HPDE6-E6E7 (cell line): ENCODE measurements around the gene LANCL3.

Experiments used
- DNase-seq: peaks from one replicate; pipeline ENCODE4 v3.0.0; 2011; ENCODE audit warnings: missing footprints; ENCODE audit errors: extremely low spot score

LANCL3 gene

DNA sequence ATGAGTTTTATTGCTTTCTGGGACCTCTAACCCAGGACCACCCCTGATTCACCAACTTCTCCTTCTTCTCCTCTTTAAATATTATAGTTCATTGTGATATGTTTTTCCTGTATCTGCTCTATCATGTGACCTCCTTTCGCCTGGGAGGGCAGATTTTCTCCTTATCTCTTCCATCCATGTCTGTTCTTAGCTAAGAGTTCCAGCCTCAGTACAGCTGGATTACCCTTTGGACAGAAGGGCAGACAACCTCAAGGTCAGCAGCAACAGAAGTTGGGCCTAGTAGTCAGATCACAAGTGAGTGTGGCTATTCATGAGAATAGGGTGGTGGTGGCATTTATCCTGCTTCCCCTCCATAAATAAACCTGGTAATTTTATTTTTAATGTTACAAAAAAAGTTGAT lies 108.4 kb downstream of the LANCL3 start:
- DNase-seq = no peak

DNA sequence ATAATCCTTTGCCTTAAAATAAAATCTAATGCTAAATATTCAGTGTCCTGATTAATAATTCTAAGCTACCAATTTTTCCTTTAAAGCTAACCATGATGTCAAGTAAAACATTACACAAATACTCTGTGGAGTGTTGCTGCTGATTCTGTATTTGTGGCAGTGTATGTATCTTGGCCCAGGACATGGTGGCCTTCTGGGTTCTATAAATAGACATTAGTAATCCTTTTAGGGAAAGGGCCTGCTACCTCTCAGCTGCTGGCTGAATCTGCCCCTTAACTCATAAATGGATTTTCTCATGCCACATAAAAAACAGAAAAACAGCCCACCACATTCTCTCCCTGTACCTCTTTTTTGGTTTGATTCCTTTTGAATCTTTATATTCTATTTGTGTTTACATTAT lies 113.0 kb downstream of the LANCL3 start:
- no peak for DNase-seq

DNA sequence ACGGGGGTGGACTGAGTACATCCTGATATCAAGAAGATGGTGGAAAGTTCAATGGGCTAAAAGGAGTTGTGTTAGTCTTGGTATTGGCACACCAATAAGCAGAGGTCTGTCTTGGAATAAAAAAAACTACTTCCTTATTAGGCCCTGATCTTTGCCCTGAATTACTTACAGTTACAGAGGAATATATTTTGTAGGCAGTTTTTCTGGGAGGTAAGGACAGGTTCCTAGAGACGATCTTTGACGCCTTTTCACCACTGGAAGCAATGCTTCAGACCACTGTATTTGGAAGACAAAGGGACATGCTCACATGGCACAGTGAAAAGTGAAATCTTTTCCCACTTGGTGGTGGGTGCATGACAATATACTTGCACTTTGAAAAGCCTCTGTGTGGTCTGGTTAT lies 113.5 kb downstream of the LANCL3 start:
- no peak for DNase-seq

DNA sequence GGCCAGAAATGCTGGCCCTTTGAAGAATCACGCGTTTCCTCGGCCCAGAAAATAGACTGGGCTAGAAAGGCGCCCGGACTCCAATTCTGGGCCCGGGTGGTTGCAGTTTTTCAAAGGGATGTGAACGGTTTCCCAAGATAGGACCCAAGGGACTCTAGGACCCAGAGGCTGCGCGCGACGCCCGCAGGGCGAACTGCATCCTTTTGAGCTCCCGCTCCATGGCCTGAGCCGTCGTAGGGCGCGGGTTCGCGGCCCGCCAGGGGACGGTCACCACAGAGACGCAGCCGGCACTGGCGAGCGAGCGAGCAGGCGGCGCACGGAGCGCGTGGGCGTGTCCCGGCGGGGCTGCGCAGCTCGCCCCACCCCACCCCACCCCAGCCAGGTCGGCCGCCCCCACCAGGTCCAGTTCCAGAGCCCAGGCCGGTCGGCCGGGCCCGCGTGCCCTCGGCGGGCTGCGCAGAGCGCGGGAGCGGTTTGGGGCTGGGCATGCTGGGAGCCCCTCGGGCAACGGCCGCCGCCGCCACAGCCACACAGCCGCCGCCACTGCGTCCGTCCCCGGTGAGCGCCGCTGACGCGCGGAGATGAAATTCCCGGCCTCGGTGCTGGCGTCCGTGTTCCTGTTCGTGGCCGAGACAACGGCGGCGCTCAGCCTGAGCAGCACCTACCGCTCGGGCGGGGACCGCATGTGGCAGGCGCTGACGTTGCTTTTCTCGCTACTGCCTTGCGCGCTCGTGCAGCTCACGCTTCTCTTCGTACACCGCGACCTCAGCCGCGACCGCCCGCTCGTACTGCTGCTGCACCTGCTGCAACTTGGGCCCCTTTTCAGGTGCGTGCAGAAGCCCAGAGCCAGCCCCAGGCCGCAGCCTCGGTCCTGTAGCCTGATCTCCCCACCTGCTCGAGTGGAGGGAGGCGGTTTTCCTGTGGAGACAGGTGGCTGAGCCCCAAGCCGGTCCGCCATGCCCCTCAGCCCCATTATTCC lies 114.2 kb downstream of the LANCL3 start, which contains the start of gene XK:
Gene XK (plus strand): TSS at position 411 of the 979 bp plus-strand sequence. CDS start 171 bp downstream, at position 582.
- DNase-seq = peak; percentile 4

DNA sequence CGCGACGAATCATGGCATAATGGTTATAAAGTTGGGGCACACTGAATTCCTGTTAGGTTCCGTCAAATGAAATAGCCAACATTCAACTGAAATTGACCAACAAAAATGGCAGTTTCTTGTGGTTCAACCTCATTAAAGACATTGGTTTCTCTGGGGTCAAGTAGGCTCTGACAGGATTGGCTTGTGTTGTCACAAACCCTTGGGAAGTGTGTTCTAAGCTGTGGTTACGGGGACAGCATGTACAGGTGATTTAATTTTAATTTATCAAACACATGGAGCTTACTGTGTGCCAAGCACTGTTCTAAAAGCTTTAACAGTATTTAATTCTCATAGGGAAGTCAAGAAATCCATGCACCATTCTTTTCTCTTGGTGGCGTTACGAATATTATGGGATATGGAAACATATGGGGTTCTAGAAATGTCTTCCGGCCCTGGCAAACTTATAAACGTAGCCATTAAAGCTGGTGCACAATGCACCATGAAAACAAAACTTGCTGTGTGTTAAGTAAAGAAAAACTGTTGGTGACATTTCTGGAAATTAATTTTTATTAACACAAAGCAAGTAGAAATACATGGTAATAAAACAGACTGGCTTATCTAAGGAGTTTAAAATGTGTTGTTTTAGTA lies 115.0 kb downstream of the LANCL3 start:
- no peak for DNase-seq

DNA sequence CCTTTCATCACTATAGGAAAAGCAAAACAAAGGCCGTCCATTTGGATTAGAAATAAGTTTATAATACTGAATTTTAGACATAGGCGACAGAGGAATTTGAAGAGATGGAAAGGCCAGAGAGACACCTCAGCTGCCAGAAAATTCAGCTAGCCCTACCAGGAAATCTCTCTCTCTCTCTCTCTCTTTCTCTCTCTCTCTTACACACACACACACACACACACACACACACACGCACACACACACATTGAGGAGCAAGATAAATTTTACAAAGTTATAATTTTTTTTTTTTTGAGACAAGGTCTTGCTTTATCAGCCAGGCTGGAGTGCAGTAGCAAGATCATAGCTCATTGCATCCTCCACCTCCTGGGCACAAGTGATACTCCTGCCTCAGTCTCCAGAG lies 115.5 kb downstream of the LANCL3 start:
- no peak for DNase-seq

DNA sequence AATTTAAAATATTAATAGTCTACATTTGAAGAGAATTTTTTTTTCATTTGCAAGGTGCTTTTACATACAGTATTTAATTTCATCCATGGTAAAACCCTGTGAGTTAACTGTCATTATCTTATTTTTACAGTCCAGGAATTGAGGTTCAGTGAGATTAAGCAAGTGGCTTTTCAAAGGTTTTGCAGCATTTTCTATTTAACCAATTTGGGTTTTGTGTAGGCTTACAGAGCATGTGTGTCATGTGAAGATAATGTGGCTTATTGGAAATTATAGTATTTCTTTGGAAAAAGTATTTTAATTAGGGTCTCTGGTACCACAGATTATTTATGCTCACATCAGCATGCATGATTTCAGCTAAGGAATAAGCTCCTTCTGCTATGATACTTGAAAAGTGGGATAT lies 118.7 kb downstream of the LANCL3 start:
- no peak for DNase-seq

DNA sequence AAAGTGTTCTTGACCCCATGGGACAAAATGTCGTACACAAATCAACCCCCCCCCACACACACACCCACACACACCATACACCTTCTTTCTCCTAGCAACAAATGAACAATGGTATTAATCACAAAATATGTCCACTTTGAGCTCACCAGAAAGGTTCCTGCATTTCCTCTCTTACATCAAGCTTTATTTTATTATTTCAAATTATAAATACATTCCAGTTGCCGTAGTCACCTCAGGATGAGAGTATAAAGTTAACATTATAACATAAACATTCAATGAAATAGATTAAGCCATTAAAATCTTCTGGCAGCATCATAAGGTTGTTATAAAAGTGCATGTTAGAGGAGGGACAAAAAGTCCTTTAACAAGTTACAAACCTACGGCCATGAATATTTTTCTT lies 121.5 kb downstream of the LANCL3 start:
- DNase-seq = no peak

DNA sequence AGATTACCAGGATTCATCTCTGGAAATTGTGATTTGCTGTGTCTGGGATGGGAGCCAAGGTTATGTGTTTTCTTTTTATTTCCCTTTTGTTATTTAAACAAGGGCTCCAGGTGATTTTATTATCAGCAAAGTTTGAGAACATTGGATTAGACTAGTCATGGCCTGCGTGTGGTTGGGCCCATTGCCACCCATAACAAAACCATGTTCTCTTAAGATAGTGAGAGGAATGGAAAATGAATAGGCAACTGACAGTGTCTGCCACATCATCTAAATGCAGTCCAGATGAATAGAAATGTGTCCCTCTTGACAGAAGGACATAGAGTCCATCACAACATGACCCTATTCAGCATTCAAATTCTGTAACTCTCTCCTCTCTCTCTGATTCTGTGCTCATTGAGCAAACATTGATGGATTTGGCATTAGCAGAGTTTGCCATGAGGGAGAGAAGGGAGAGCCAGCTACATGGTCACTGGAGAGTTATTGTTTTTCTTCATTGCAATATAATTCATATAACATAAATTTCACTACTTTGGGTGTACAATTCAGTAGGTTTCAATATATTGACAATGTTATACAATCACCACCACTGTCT lies 125.8 kb downstream of the LANCL3 start:
- DNase-seq = no peak

DNA sequence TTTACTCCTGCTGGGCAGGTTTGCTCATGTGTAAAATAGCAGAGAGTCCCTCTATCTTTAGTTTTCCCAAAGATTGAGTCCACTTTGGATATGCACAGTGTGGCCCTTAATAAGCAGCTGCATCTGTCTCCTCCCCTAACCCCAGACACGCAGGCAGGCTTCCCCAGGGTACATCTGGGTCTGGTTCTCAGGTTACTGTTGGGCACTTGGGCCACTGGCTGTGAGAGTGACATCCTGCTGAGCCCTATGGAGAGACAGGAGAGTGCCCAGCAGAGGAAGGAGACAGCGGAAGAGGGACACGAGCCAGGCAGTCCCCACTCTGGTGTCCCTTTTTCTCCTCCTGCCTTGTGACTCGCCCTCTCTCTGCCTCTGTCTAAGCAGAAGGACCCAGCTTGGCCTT lies 130.1 kb downstream of the LANCL3 start:
- no peak for DNase-seq

DNA sequence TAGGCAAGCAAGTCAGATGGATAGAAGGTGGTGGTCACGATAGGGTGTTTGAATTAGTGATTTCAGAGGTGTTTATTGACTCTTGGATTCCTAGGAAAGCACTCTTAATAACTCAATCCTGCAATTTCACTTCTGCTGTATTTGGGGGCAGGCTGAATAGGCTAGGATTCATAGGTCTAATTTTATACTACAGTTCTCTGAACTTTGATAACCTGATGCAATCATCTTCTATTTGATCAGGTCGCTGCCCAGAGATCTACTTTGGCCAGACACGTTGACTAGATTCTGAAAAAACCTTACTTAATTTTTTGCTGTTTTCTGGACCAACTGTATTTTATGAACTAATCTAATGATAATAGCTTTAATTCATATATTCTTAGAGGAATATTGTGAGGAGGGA lies 140.5 kb downstream of the LANCL3 start:
- DNase-seq = no peak

DNA sequence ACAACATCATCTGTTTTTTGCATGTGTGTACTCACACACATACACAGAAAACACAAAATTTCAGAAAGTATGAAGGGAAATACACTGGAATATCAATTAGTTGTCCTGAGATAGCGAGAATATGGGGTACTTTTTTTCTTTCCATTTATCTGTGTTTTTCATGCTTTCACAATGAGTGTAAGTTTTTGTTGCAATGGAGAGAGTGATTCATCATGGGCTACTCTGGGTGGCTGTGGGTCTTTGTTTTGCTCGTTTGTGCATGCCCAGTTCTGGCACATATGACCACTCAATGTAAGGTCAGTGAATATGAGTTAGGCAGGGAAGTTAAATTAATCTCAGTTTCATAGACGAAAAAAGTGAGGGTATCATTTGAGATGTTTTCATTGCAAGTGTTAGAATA lies 141.0 kb downstream of the LANCL3 start:
- DNase-seq = peak; percentile 21

DNA sequence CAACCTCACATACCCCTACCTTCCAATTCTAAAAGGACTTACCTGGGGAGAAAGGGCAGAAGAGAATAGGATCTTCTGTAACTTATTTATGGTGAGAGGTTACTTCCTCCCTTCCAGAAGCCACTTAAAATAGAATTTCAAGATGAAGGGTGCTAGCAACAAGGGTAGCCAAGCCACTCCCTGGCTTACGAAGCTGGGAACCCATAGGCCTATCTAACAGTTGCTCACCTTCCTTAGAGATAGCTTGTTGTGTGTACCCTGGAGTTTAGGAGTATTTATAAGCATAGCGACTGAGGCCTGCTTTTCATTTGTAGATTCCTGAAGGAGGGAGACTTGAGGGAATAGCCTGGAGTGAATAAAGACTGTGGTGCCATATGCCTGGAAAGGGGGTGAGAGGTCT lies 143.0 kb downstream of the LANCL3 start:
- DNase-seq = no peak

DNA sequence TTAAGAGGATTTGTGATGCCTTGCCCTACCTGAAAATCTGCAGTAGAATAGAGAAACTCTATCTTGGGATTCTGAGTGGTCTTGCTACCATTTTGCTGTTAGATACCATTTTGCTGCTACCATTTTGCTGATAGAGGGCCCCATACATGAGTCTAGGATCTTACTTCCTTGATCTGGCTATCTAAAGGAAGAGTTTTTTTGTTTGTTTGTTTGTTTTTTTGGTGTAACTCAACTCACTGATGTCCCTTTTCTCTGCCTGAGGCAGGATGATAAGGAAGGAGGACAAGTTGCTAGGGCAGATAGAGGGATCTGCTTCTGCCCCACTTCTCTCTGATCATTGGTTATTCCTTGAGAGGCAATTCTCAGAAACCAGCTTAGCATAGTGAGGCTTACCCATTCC lies 145.1 kb downstream of the LANCL3 start:
- no peak for DNase-seq

DNA sequence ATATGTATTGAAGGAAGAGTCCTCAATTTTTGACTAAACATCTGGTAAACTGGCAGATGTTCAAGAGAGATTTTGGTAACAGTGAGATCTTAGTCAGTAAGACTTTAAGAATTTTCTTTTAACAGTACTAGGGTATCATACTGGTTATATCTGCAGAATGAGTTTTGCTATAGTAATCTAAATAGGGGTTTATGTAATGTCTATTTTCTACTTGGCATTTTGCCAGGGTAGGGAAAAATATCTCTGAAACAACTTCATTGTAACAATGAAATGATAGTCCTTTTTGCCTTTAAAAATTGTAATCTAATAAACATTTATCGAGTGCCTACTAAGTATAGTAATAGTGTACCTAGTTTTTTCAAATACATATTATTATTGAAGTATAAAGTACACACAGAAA lies 146.2 kb downstream of the LANCL3 start:
- no peak for DNase-seq

DNA sequence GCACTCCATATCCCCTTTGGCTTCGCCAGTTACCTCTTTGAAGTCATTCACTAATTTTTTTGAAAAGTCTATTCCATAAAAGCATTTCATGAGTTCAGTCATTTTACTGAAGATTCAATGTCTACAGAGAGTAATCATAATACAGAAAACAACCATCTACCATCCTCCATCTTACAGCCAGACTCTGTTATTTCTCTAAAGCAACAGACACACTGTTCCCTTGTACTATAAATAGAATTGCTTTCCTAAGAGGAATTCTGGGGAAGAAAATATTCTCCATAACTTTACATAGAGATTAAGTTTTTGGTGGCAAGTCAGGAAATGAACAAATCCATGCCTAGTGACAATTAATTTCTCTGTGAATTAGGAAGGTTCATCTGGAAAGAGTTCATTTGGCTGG lies 151.1 kb downstream of the LANCL3 start:
- no peak for DNase-seq

DNA sequence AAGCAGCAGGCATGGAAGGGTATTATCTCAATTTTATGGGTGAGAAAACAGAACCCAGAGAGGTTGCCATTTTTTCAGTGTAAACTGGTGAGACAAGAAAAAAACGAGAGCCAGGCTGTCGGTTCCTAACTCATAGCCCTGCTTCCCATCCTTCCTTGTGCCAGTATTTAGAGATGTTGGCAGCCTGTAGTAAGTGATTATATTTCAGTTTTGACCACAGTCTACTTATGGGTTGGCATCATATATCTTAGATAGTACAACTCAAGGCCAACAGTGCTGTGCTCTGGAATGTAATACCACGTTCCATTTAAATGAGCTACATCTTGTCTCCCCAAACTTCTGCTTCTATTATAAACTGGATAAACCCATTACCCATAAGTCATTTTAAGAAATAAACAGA lies 154.9 kb downstream of the LANCL3 start:
- no peak for DNase-seq
